Stimulated activated naive CD4-positive, alpha-beta T cell treated with Interleukin-2 at 50 U/mL for 16 hours (primary cell): ENCODE data around the gene MASP2.

ENCODE experiments used
- DNase-seq: peaks from one replicate; lab custom pipeline; 2025; lab: John Stamatoyannopoulos, UW

The MASP2 gene

GRCh38 chr1:10989095-10989494, 57.9 kb downstream of the MASP2 start:
- DNase-seq, result no peak

GRCh38 chr1:10987840-10988417, 59.1 kb downstream of the MASP2 start:
- DNase-seq, result no peak

- no peak for DNase-seq
Measured at GRCh38 chr1:10986525-10986890, 60.5 kb downstream of the MASP2 start.

- DNase-seq, result no peak
Measured at GRCh38 chr1:10980841-10981727, 66.0 kb downstream of the MASP2 start.

GRCh38 chr1:10980094-10980577, 66.9 kb downstream of the MASP2 start:
- no peak for DNase-seq

GRCh38 chr1:10979483-10979920, 67.5 kb downstream of the MASP2 start:
- DNase-seq, result no peak

- no peak for DNase-seq
Measured at GRCh38 chr1:10978719-10979118, 68.3 kb downstream of the MASP2 start.
